GM19099 (cell line): ENCODE measurements around the gene CLRN2.

Experiments
- POLR2A ChIP-seq: IDR thresholded peaks from 3 replicates; pipeline ENCODE4 v1.6.1; 2011; ENCODE audit warnings: low read depth; ENCODE audit not compliant: insufficient read length; ENCODE audit errors: extremely low read depth

Gene CLRN2

GRCh38 chr4:17493619-17494018, 21.3 kb upstream of the CLRN2 start:
- TF ChIP-seq POLR2A = no peak

- TF ChIP-seq POLR2A = no peak
Measured at GRCh38 chr4:17494258-17495190, 20.4 kb upstream of the CLRN2 start.

- TF ChIP-seq POLR2A = no peak
Measured at GRCh38 chr4:17497890-17498523, 17.0 kb upstream of the CLRN2 start.

DNA sequence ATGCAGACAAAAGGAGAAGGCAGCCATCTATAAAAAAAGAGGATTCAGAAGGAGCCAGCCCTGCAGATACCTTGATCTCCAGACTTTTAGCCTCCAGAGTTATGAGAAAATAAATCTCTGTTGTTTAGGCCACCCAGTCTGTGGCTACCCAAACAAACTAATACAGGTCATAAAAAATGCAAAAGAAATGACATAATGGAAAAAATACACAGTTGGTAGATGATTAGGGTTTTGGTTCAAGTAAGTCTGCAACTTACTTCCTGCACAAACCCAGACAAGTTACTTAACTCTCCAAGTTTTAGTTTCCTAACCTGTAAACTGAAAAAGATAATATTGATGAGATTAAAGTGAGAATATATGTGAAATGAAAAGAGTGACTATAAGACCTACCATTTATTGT, 14.4 kb upstream of the CLRN2 start:
- TF ChIP-seq POLR2A = no peak

DNA sequence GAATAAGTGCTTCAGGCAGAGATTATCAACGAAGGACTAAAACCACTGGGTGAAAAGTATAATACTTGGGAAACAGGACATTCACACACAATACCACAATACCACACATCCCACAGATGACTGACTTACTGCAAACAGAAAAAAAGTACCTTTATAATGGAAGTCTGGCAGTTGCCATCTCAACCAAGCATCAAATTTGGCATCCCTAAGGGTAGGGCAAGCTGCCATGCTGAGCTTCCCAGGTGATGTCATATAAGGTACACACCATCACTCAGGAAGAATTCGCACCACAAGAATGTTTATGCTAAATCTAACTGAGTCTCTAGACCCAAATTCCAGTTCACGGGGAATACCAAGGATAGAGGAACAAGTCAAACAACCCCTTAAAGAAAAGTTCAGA, 12.2 kb upstream of the CLRN2 start:
- no peak for TF ChIP-seq POLR2A

GRCh38 chr4:17504081-17504480, 10.9 kb upstream of the CLRN2 start:
- no peak for TF ChIP-seq POLR2A

GRCh38 chr4:17510582-17510981, 4.4 kb upstream of the CLRN2 start:
- no peak for TF ChIP-seq POLR2A

GRCh38 chr4:17511051-17511450, 3.9 kb upstream of the CLRN2 start:
- no peak for TF ChIP-seq POLR2A

DNA sequence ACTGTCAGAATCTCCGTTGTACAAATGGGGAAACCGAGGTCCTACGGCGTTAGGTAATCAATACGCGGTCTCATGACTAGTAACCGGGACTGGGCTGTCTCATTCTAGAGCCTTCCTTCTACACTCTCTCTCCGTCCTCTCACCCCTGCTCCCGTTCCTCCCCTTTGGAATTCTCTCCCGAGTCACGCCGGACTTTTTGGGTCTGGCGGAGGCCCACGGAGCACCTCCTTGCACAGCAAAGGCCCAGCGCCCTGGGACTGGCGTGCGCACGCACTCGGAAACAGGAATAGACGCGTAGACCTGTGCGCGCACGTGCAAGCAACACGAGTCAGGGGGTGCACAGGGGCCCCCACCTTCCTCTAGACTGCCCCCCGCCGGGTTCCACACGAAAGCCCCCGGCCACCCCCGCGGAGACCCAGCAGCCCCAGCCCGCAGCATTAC, 3.4 kb upstream of the CLRN2 start:
- no peak for TF ChIP-seq POLR2A

- peak; percentile 58 for TF ChIP-seq POLR2A
Measured at GRCh38 chr4:17511950-17512795, 2.8 kb upstream of the CLRN2 start, which contains the start of gene QDPR. Gene QDPR (minus strand): TSS chr4:17512090. CDS start chr4:17512054, 36 bp downstream.

GRCh38 chr4:17512973-17513665, 1.8 kb upstream of the CLRN2 start:
- no peak for TF ChIP-seq POLR2A

- TF ChIP-seq POLR2A = no peak
Measured at GRCh38 chr4:17515445-17516407, 761 bp downstream of the CLRN2 start.

- TF ChIP-seq POLR2A = no peak
Measured at GRCh38 chr4:17516980-17517379, 2.0 kb downstream of the CLRN2 start.

- no peak for TF ChIP-seq POLR2A
Measured at GRCh38 chr4:17517664-17518063, 2.7 kb downstream of the CLRN2 start.

GRCh38 chr4:17521595-17521994, 6.6 kb downstream of the CLRN2 start:
- no peak for TF ChIP-seq POLR2A
